HepG2 (cell line): Measurements from ENCODE around the gene CPT1B. TPM values are rescaled to one million over a fixed set of nuclear protein-coding genes. Genes with fewer than 3 reads are reported as not detected.

ENCODE experiments used
- ARNTL ChIP-seq: sonication (generic); formaldehyde crosslinking; IDR thresholded peaks from 2 replicates; pipeline ENCODE4 v1.4.0; 2020; ENCODE audit warnings: mild to moderate bottlenecking, missing genetic modification reagents
- CHD2 ChIP-seq: IDR thresholded peaks from 2 replicates; pipeline ENCODE4 v1.6.1; 2011; ENCODE audit warnings: low read depth, low read length, improper control_type of control experiment
- CSRNP1 ChIP-seq: sonication (generic); formaldehyde crosslinking; IDR thresholded peaks from 2 replicates; pipeline ENCODE4 v1.8.1; 2023; ENCODE audit warnings: mild to moderate bottlenecking, missing genetic modification reagents
- GTF3A ChIP-seq: sonication (generic); formaldehyde crosslinking; conservative IDR thresholded peaks from 2 replicates; pipeline ENCODE4 v1.4.0; 2020; ENCODE audit warnings: mild to moderate bottlenecking, missing genetic modification reagents
- HMG20A ChIP-seq: IDR thresholded peaks from 2 replicates; pipeline ENCODE4 v1.6.1; 2016; ENCODE audit warnings: borderline replicate concordance
- ISX ChIP-seq: sonication (generic); formaldehyde crosslinking; conservative IDR thresholded peaks from 2 replicates; pipeline ENCODE4 v1.5.0; 2020; ENCODE audit warnings: missing genetic modification reagents
- JUND ChIP-seq: sonication (generic); formaldehyde crosslinking; IDR thresholded peaks from 2 replicates; pipeline ENCODE4 v1.8.0; 2022; ENCODE audit warnings: mild to moderate bottlenecking, missing genetic modification reagents
- LCORL ChIP-seq, 2 experiments: fragments of 450-650 bp in 1 of 2; sonication (generic) in 1 of 2; formaldehyde crosslinking in 1 of 2; IDR thresholded peaks; 2 replicates each; pipeline versions ENCODE4 v1.5.0 to v1.6.1; 2017 to 2020; ENCODE audit warnings: antibody characterized with exemption in 1 of 2, missing genetic modification reagents in 1 of 2
- MTA1 ChIP-seq: sonication (generic); formaldehyde crosslinking; IDR thresholded peaks from 2 replicates; pipeline ENCODE4 v1.4.0; 2020; ENCODE audit warnings: missing genetic modification reagents, mild to moderate bottlenecking, borderline replicate concordance
- NCOA2 ChIP-seq: sonication (generic); formaldehyde crosslinking; IDR thresholded peaks from 2 replicates; pipeline ENCODE4 v1.8.0; 2022; ENCODE audit warnings: inconsistent platforms
- NR2C2 ChIP-seq: sonication (generic); formaldehyde crosslinking; IDR thresholded peaks from 2 replicates; pipeline ENCODE4 v1.4.0; 2020; ENCODE audit warnings: missing genetic modification reagents, mild to moderate bottlenecking, moderate library complexity, borderline replicate concordance
- RBAK ChIP-seq: sonication (generic); formaldehyde crosslinking; IDR thresholded peaks from 2 replicates; pipeline ENCODE4 v1.5.1; 2020; ENCODE audit warnings: mild to moderate bottlenecking, missing genetic modification reagents
- RBM22 ChIP-seq: fragments of 200-400 bp; formaldehyde crosslinking; optimal IDR thresholded peaks from 2 replicates; pipeline ENCODE3; 2017; ENCODE audit warnings: mild to moderate bottlenecking, low read length, moderate library complexity
- SMAD9 ChIP-seq: sonication (generic); formaldehyde crosslinking; IDR thresholded peaks from 2 replicates; pipeline ENCODE4 v1.5.1; 2020; ENCODE audit warnings: mild to moderate bottlenecking, missing genetic modification reagents
- STAT5B ChIP-seq: sonication (generic); formaldehyde crosslinking; IDR thresholded peaks from 2 replicates; pipeline ENCODE4 v1.4.0; 2020; ENCODE audit warnings: missing genetic modification reagents
- ZC3H4 ChIP-seq: sonication (generic); formaldehyde crosslinking; IDR thresholded peaks from 2 replicates; pipeline ENCODE4 v1.4.0; 2020; ENCODE audit warnings: missing genetic modification reagents, borderline replicate concordance
- ZEB1 ChIP-seq: IDR thresholded peaks from 2 replicates; pipeline ENCODE4 v1.6.1; 2012; ENCODE audit warnings: mild to moderate bottlenecking, low read depth, inconsistent platforms; ENCODE audit not compliant: insufficient replicate concordance
- ZFX ChIP-seq: sonication (generic); formaldehyde crosslinking; IDR thresholded peaks from 2 replicates; pipeline ENCODE4 v1.4.0; 2020; ENCODE audit warnings: mild to moderate bottlenecking, low read depth, missing genetic modification reagents, moderate library complexity
- ZNF12 ChIP-seq: sonication (generic); formaldehyde crosslinking; IDR thresholded peaks from 2 replicates; pipeline ENCODE4 v1.5.0; 2020; ENCODE audit warnings: missing genetic modification reagents
- ZNF292 ChIP-seq: sonication (generic); formaldehyde crosslinking; IDR thresholded peaks from 2 replicates; pipeline ENCODE4 v1.8.1; 2022; ENCODE audit warnings: mild to moderate bottlenecking, low read depth, missing genetic modification reagents, borderline replicate concordance
- ZNF367 ChIP-seq: sonication (generic); formaldehyde crosslinking; IDR thresholded peaks from 2 replicates; pipeline ENCODE4 v1.4.0; 2020; ENCODE audit warnings: missing genetic modification reagents, borderline replicate concordance
- ZNF432 ChIP-seq: sonication (generic); formaldehyde crosslinking; IDR thresholded peaks from 2 replicates; pipeline ENCODE4 v1.5.0; 2020; ENCODE audit warnings: missing genetic modification reagents, mild to moderate bottlenecking, borderline replicate concordance
- ZNF546 ChIP-seq: sonication (generic); formaldehyde crosslinking; conservative IDR thresholded peaks from 2 replicates; pipeline ENCODE4 v1.8.1; 2023; ENCODE audit warnings: mild to moderate bottlenecking, missing genetic modification reagents
- ZNF607 ChIP-seq: sonication (generic); formaldehyde crosslinking; IDR thresholded peaks from 2 replicates; pipeline ENCODE4 v1.5.1; 2020; ENCODE audit warnings: missing genetic modification reagents, mild to moderate bottlenecking, borderline replicate concordance
- ZNF616 ChIP-seq: sonication (generic); formaldehyde crosslinking; IDR thresholded peaks from 2 replicates; pipeline ENCODE4 v1.5.0; 2020; ENCODE audit warnings: low read depth, mild to moderate bottlenecking, missing genetic modification reagents
- ZNF709 ChIP-seq: sonication (generic); formaldehyde crosslinking; IDR thresholded peaks from 2 replicates; pipeline ENCODE4 v1.5.0; 2020; ENCODE audit warnings: mild to moderate bottlenecking, missing genetic modification reagents
- ZNF772 ChIP-seq: sonication (generic); formaldehyde crosslinking; IDR thresholded peaks from 2 replicates; pipeline ENCODE4 v1.5.0; 2020; ENCODE audit warnings: mild to moderate bottlenecking, missing genetic modification reagents
- ZSCAN25 ChIP-seq: sonication (generic); formaldehyde crosslinking; IDR thresholded peaks from 2 replicates; pipeline ENCODE4 v1.8.0; 2022; ENCODE audit warnings: mild to moderate bottlenecking, missing genetic modification reagents
- polyA plus RNA-seq, 8 experiments: library from polyadenylated mRNA; depleted of rRNA in 3 of 8; stranded (reverse) in 7 of 8; unstranded in 1 of 8; fragments of >200 nt; fragmentation: Illumina TruSeq in 4 of 8; extraction: Trizol in 4 of 8; gene quantifications; 2 replicates each; pipeline versions ENCODE4 v1.2.1 to v1.2.3, GENCODE V29; 2011 to 2016; ENCODE audit warnings: low read depth in 4 of 8, missing spikeins in 1 of 8, mixed read lengths in 1 of 8; ENCODE audit not compliant: insufficient read depth in 1 of 8
- total RNA-seq, 5 experiments: library from RNA; depleted of rRNA; stranded (reverse); fragments of >200 nt; fragmentation: Illumina TruSeq; extraction: Trizol; gene quantifications; 2 replicates each; pipeline ENCODE4 v1.2.3, GENCODE V29; 2016; ENCODE audit warnings: low read depth in 1 of 5
- TF ChIP-seq, protein P1 (sequence below): sonication (generic); formaldehyde crosslinking; IDR thresholded peaks from 2 replicates; pipeline ENCODE4 v1.5.1; 2020; ENCODE audit warnings: mild to moderate bottlenecking, missing genetic modification reagents, borderline replicate concordance

The CPT1B gene
- total and polyA plus RNA-seq, 2 of the 13 experiments (the other 11 are each of a cell fraction or from before 2014, with no cell fraction given), result 9.2 to 19.5 TPM

DNA sequence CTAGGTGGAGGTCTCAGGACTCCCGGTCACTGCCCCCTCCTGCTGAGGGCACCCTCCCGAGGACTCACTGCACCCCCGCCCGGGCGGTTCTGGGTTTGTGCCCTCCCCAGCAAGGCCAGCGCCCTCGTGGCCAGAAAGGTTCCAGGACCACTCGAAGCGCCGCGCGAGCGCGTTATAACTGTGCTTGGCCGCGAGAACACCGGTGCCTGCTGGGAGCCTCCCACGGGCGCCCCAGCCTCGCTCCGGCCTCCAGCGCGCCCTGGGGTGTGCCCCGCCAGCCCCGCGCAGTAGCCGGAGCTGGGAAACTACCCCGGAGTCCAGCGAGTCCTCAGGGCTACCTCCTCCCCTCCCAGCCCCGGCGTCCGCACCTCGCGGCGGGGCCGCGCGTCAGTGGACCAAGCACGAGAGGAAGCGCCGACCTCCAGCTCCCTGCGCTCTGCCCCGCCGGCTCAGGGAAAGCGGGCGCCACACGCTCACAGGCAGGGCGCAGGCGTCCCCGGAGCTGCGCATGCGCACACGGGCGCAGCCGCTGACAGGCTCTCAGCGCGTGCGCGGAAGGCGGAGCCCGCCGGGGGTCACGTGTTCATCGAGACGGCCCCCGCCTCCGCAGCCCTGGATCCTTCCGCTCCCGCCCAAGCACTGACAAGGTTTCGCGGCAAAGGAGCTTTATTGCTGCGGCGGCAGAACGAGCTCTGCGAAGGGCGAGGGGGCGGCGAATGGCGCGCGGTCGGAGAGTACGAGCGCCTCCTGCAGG, 52.9 kb downstream of the CPT1B start, which contains the start of gene SCO2 (continued):
- TF ChIP-seq ZFX (CRISPR knock-in tag) (peak; percentile 81), ARNTL (CRISPR knock-in tag) (peak; percentile 82), NR2C2 (CRISPR knock-in tag) (peak; percentile 21; the same call in 1 of the 2 replicates), JUND (CRISPR knock-in tag) (no peak), SMAD9 (CRISPR knock-in tag) (0 out of 2 replicates have a peak, but pooled peaks have one; percentile 65), ZNF772 (CRISPR knock-in tag) (peak; percentile 91), HMG20A (CRISPR knock-in tag) (no peak), ZNF367 (peak; percentile 71; the same call in 1 of the 2 replicates), GTF3A (no peak), MTA1 (CRISPR knock-in tag) (peak; percentile 56; the same call in 1 of the 2 replicates), NCOA2 (CRISPR knock-in tag) (no peak; the same call in 1 of the 2 replicates), ZNF12 (CRISPR knock-in tag) (peak; percentile 74; the same call in 1 of the 2 replicates), CHD2 (peak; percentile 77), ZNF546 (CRISPR knock-in tag) (peak; percentile 94; the same call in 1 of the 2 replicates), ZNF616 (CRISPR knock-in tag) (peak; percentile 56; the same call in 1 of the 2 replicates), ZNF292 (CRISPR knock-in tag) (no peak), ZNF607 (CRISPR knock-in tag) (peak; percentile 65; the same call in 1 of the 2 replicates), LCORL (IDR thresholded peaks at IDR 0.05) (no peak), LCORL (CRISPR knock-in tag; IDR thresholded peaks at IDR 0.05) (peak; percentile 67; the same call in 1 of the 2 replicates), RBAK (CRISPR knock-in tag) (no peak), ISX (CRISPR knock-in tag) (0 out of 2 replicates have a peak, but pooled peaks have one; percentile 55), ZEB1 (no peak), CSRNP1 (no peak; the same call in none of the 2 replicates), ZNF709 (CRISPR knock-in tag) (peak; percentile 33; the same call in 1 of the 2 replicates), ZNF432 (CRISPR knock-in tag) (no peak), ZSCAN25 (no peak), ZC3H4 (CRISPR knock-in tag) (no peak), STAT5B (CRISPR knock-in tag) (0 out of 2 replicates have a peak, but pooled peaks have one; percentile 54), RBM22 (no peak)
- TF ChIP-seq, protein P1, sequence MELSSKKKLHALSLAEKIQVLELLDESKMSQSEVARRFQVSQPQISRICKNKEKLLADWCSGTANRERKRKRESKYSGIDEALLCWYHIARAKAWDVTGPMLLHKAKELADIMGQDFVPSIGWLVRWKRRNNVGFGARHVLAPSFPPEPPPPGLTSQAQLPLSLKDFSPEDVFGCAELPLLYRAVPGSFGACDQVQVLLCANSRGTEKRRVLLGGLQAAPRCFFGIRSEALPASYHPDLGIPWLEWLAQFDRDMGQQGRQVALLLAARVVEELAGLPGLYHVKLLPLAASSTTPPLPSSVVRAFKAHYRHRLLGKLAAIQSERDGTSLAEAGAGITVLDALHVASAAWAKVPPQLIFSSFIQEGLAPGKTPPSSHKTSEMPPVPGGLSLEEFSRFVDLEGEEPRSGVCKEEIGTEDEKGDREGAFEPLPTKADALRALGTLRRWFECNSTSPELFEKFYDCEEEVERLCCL, result no peak
